Measurements from ENCODE around the gene ATXN7L1. TPM values are rescaled to one million over a fixed set of nuclear protein-coding genes. Genes with fewer than 3 reads are reported as not detected.
A peak's percentile ranks its signal among the peaks of the same experiment; 100 is the strongest.

Gene ATXN7L1
- total RNA-seq, 1 experiment from 2014 or later = 38.5 TPM

GRCh38 chr7:105799006-105799405 is 77.4 kb downstream of the ATXN7L1 start:
- no peaks in the 10 kb centered on the region for H3K27me3 Mint-ChIP-seq (ENCODE audit: low read depth)
- no peaks in the 10 kb centered on the region for H3K9me3 Mint-ChIP-seq
- ChIA-PET POLR2A (no interaction called here), CTCF (interaction anchor here (1.0 to 3.7 kb wide), 4 partner anchors 34 to 110 kb away, joined by 3 to 20 read pairs (median 11); no protein-coding TSS in a partner anchor)
- peaks cover 6% of the 10 kb centered on the region for H3K36me3 Mint-ChIP-seq
- no peak overlapping the region for H3K27ac Mint-ChIP-seq
- H3K4me1 Mint-ChIP-seq = peaks cover 60% of the 10 kb centered on the region
- ATAC-seq (peak; percentile 75), DNase-seq (ENCODE audit: low spot score) (peak; percentile 56)
- no peak overlapping the region for H3K4me3 Mint-ChIP-seq
- TF ChIP-seq TEAD4 (CRISPR knock-in tag; IDR thresholded peaks at IDR 0.05) (peak; percentile 33; the same call in 1 of the 2 replicates), NFYB (CRISPR knock-in tag; conservative IDR thresholded peaks at IDR 0.05; ENCODE audit: low read depth) (no peak), TP53 (CRISPR knock-in tag; IDR thresholded peaks at IDR 0.05) (no peak), TEAD1 (CRISPR knock-in tag; IDR thresholded peaks at IDR 0.05) (peak; percentile 94; the same call in 1 of the 2 replicates), ARID4B (CRISPR knock-in tag; IDR thresholded peaks at IDR 0.05; ENCODE audit: borderline replicate concordance) (0 out of 2 replicates have a peak, but pooled peaks have one; percentile 31)

GRCh38 chr7:105797652-105798051 is 78.7 kb downstream of the ATXN7L1 start:
- ATAC-seq = peak; percentile 46

GRCh38 chr7:105796365-105796764 is 80.0 kb downstream of the ATXN7L1 start:
- Mint-ChIP-seq H3K27me3 (ENCODE audit: low read depth) (no peaks in the 10 kb centered on the region), H3K9me3 (0 out of 2 replicates have a peak, but pooled peaks cover 2% of the 10 kb centered on the region), H3K4me1 (peaks cover 59% of the 10 kb centered on the region), H3K4me3 (no peak overlapping the region), H3K27ac (no peak overlapping the region), H3K36me3 (peaks cover 18% of the 10 kb centered on the region)
- ChIA-PET CTCF (interaction anchor here (1.1 to 2.8 kb wide), 5 partner anchors 9 to 144 kb away, joined by 3 to 20 read pairs (median 5); no protein-coding TSS in a partner anchor), POLR2A (interaction anchor here (1.1 kb wide), 1 partner anchor 20 kb away, joined by 3 read pairs; no protein-coding TSS in a partner anchor)
- DNase-seq (ENCODE audit: low spot score) = no peak
- no peak for ATAC-seq
- TF ChIP-seq TP53 (CRISPR knock-in tag; IDR thresholded peaks at IDR 0.05) (no peak), NR2C2 (CRISPR knock-in tag; IDR thresholded peaks at IDR 0.05) (no peak), HMGA2 (CRISPR knock-in tag; IDR thresholded peaks at IDR 0.05) (no peak), SOX15 (CRISPR knock-in tag; IDR thresholded peaks at IDR 0.05) (no peak), ZNF532 (CRISPR knock-in tag; IDR thresholded peaks at IDR 0.05; ENCODE audit: borderline replicate concordance) (no peak), E2F1 (CRISPR knock-in tag; IDR thresholded peaks at IDR 0.05) (no peak), AR (CRISPR knock-in tag; IDR thresholded peaks at IDR 0.05) (no peak)

More at GRCh38 chr7:105797652-105798051, 78.7 kb downstream of the ATXN7L1 start:
- no peak for DNase-seq (ENCODE audit: low spot score)
- H3K4me1 Mint-ChIP-seq = peaks cover 59% of the 10 kb centered on the region
- CTCF ChIA-PET = interaction anchor here (0.7 to 3.7 kb wide), 5 partner anchors 9 to 141 kb away, joined by 3 to 20 read pairs (median 12); no protein-coding TSS in a partner anchor
- H3K9me3 Mint-ChIP-seq = 0 out of 2 replicates have a peak, but pooled peaks cover 2% of the 10 kb centered on the region
- peak overlapping the region; percentile 72; the same call in 1 of the 2 replicates for H3K27ac Mint-ChIP-seq
- POLR2A ChIA-PET = no interaction called here
- no peak for TF ChIP-seq GTF2I (CRISPR knock-in tag; conservative IDR thresholded peaks at IDR 0.05)
- no peaks in the 10 kb centered on the region for H3K27me3 Mint-ChIP-seq (ENCODE audit: low read depth)
- no peak overlapping the region for H3K4me3 Mint-ChIP-seq
- peaks cover 15% of the 10 kb centered on the region for H3K36me3 Mint-ChIP-seq
